HG03196 (cell line): ENCODE measurements around the gene TSTD2.
A peak's percentile ranks its signal among the peaks of the same experiment; 100 is the strongest.
"Not testable (repeated sequence)": the region's sequence is repeated elsewhere in the genome, so short reads cannot be mapped to it uniquely, and the experiment has no call there.

Source experiments
- ATAC-seq: cut with Tn5 transposase; IDR thresholded peaks from one replicate; pipeline ENCODE4 v1.9.1; 2021; ENCODE audit not compliant: unreplicated experiment

Gene TSTD2

GRCh38 chr9:97632248-97632984 is 752 bp downstream of the TSTD2 start:
- ATAC-seq = peak; percentile 5

GRCh38 chr9:97630591-97630990 is 2.6 kb downstream of the TSTD2 start:
- ATAC-seq = no peak

GRCh38 chr9:97629156-97629555 is 4.0 kb downstream of the TSTD2 start:
- ATAC-seq = no peak

GRCh38 chr9:97628668-97629067 is 4.5 kb downstream of the TSTD2 start:
- no peak for ATAC-seq

- no peak for ATAC-seq
Measured at GRCh38 chr9:97627624-97628023, 5.5 kb downstream of the TSTD2 start.

- no peak for ATAC-seq
Measured at GRCh38 chr9:97625620-97626019, 7.5 kb downstream of the TSTD2 start.

- no peak for ATAC-seq
Measured at GRCh38 chr9:97623946-97624345, 9.2 kb downstream of the TSTD2 start.

GRCh38 chr9:97622483-97622882 is 10.7 kb downstream of the TSTD2 start:
- not testable (repeated sequence) for ATAC-seq

GRCh38 chr9:97620063-97620462 is 13.1 kb downstream of the TSTD2 start:
- not testable (repeated sequence) for ATAC-seq

- ATAC-seq = no peak
Measured at GRCh38 chr9:97617939-97618416, 15.2 kb downstream of the TSTD2 start.

- no peak for ATAC-seq
Measured at GRCh38 chr9:97615439-97616072, 17.6 kb downstream of the TSTD2 start.

GRCh38 chr9:97604901-97605645 is 28.1 kb downstream of the TSTD2 start:
- ATAC-seq = no peak

- no peak for ATAC-seq
Measured at GRCh38 chr9:97602430-97602829, 30.7 kb downstream of the TSTD2 start.

GRCh38 chr9:97601228-97601898 is 31.8 kb downstream of the TSTD2 start:
- ATAC-seq = no peak

- ATAC-seq = no peak
Measured at GRCh38 chr9:97600531-97601227, 32.5 kb downstream of the TSTD2 start.

- ATAC-seq = no peak
Measured at GRCh38 chr9:97599314-97599846, 33.8 kb downstream of the TSTD2 start.

- peak; percentile 77 for ATAC-seq
Measured at GRCh38 chr9:97598461-97599288, 34.5 kb downstream of the TSTD2 start.

- ATAC-seq = no peak
Measured at GRCh38 chr9:97596906-97597305, 36.3 kb downstream of the TSTD2 start.

GRCh38 chr9:97594381-97594921 is 38.7 kb downstream of the TSTD2 start:
- ATAC-seq = no peak
